Ovary (tissue), 9 donors: Measurements from ENCODE around the gene MGA. TPM values are rescaled to one million over a fixed set of nuclear protein-coding genes. Genes with fewer than 3 reads are reported as not detected.

Source experiments
- DNase-seq, 5 donors: peaks; one replicate each; pipeline ENCODE4 v3.0.0-alpha.2; 2019 to 2020
- H3K27ac ChIP-seq, 2 donors: fragments of 200-600 bp; one replicate each; pipeline versions ENCODE4 v1.5.1 to v1.8.0; 2019 to 2022
- H3K27me3 ChIP-seq: fragments of 200-600 bp; one replicate; pipeline ENCODE4 v1.8.0; 2022
- H3K36me3 ChIP-seq: fragments of 200-600 bp; sonication (generic); one replicate; pipeline ENCODE4 v1.5.1; 2019
- H3K4me1 ChIP-seq: one replicate; pipeline ENCODE4 v1.8.1; 2013; ENCODE audit warnings: mild to moderate bottlenecking, moderate library complexity; ENCODE audit not compliant: insufficient read depth
- H3K4me3 ChIP-seq: fragments of 200-600 bp; sonication (generic); one replicate; pipeline ENCODE4 v1.5.1; 2017
- H3K9me3 ChIP-seq, 2 donors: fragments of 200-600 bp in 1 of 2; sonication (generic) in 1 of 2; one replicate each; pipeline versions ENCODE4 v1.5.1 to v1.8.1; 2013 to 2019; ENCODE audit warnings: mild to moderate bottlenecking in 1 of 2, moderate library complexity in 1 of 2
- CTCF ChIP-seq, 3 donors: fragments of 450-650 bp in 2 of 3; fragments of 200-600 bp in 1 of 3; IDR thresholded peaks; one replicate each; pipeline versions ENCODE4 v1.5.1 to v1.8.0; 2016 to 2022; ENCODE audit warnings: antibody characterized with exemption in 3 of 3, mild to moderate bottlenecking in 1 of 3
- EP300 ChIP-seq: sonication (generic); formaldehyde crosslinking; IDR thresholded peaks from one replicate; pipeline ENCODE4 v1.6.1; 2017; ENCODE audit warnings: antibody characterized with exemption
- POLR2A ChIP-seq: fragments of 450-650 bp; IDR thresholded peaks from one replicate; pipeline ENCODE4 v1.6.1; 2017; ENCODE audit warnings: antibody characterized with exemption, mild to moderate bottlenecking, moderate library complexity
- WGBS, 3 donors: extraction: QIAGEN DNeasy Blood & Tissue Kit in 1 of 3; methylation state at CpG; one replicate each; pipeline versions ENCODE4 v1.1.5 to v1.1.7; 2013 to 2017; 5-methylcytosine and 5-hydroxymethylcytosine counted together
- intact Hi-C, 4 donors: fragments of 100-400 bp; cut with DNase I; formaldehyde crosslinking; loops; one replicate each; pipeline versions ENCODE4 v1.11.0 to v1.15.1; 2022 to 2023
- polyA plus RNA-seq, 2 donors: library from polyadenylated mRNA; stranded (reverse); fragments of 200-250 nt in 1 of 2; fragments of 350-450 nt in 1 of 2; fragmentation: Illumina TruSeq in 1 of 2; extraction: RNeasy Lipid Tissue Mini Kit (QIAGEN cat#74804) in 1 of 2; gene quantifications; one replicate each; pipeline ENCODE4 v1.2.3, GENCODE V29; 2013 to 2014
- total RNA-seq, 7 donors: library from RNA; depleted of rRNA in 2 of 7; stranded (reverse); fragments of >200 nt in 2 of 7; fragmentation: NEBNext Ultra II Directional in 3 of 7; extraction: Animal tissue kit (Norgen Biotek cat#: 25700) in 3 of 7; gene quantifications; one replicate each; pipeline versions ENCODE4 v1.1.0 to v1.2.4, GENCODE V29; 2016 to 2023
- donor health status: DM: no; HTN: no; CAD: no; lungs with moderate emphysema.
- donor health status: DM: no; HTN: no; CAD: no.
- donor health status: Bipolar disorder and iron deficiency.
- donor health status: DM: yes; HTN: yes; CAD: no.
- donor health status: DM: no; HTN: no; CAD: no.
- donor health status: DM: yes; HTN: yes; CAD: no.

MGA gene
- total and polyA plus RNA-seq, 9 donors, result 7.1 to 90.2 (median 60.9) TPM

- no peaks in the 10 kb centered on the region for H3K4me1 ChIP-seq
- no peak for DNase-seq
- TF ChIP-seq POLR2A, result no peak
- H3K27ac ChIP-seq, result no peak overlapping the region
- 93 to 96% (median 95%) methylated on average over 2 of the region's 2 CpGs for WGBS, 3 donors
- H3K27me3 ChIP-seq, result no peaks in the 10 kb centered on the region
- no peak overlapping the region for H3K4me3 ChIP-seq
- no peaks in the 10 kb centered on the region for H3K9me3 ChIP-seq
- intact Hi-C loops, result no loop called here
- H3K36me3 ChIP-seq, result no peaks in the 10 kb centered on the region
Observed at GRCh38 chr15:41756198-41756597, 96.0 kb downstream of the MGA start.

- TF ChIP-seq POLR2A, result no peak
- TF ChIP-seq CTCF (IDR thresholded peaks at IDR 0.05), result peak; percentile 19 to 74 (median 62)
- Histone ChIP-seq H3K36me3 (no peaks in the 10 kb centered on the region), H3K27me3 (no peaks in the 10 kb centered on the region), H3K4me1 (peaks cover 19% of the 10 kb centered on the region), H3K27ac (no peak overlapping the region), H3K9me3 (no peaks in the 10 kb centered on the region), H3K4me3 (no peak overlapping the region)
- 58 to 60% (median 58%) methylated on average over 8 of the region's 8 CpGs for WGBS, 3 donors
- intact Hi-C loops, result loop anchor here (2.0 to 10.0 kb wide), 3 partner anchors 38 to 142 kb away; no protein-coding TSS in a partner anchor
- peak in 3 of 5 donors; percentile 24 to 61 (median 38) for DNase-seq
Observed at GRCh38 chr15:41772720-41773331, 112.6 kb downstream of the MGA start.

GRCh38 chr15:41773332-41773728 is 113.1 kb downstream of the MGA start:
- intact Hi-C loops, result loop anchor here (2.0 to 10.0 kb wide), 3 partner anchors 37 to 141 kb away; no protein-coding TSS in a partner anchor
- TF ChIP-seq CTCF (IDR thresholded peaks at IDR 0.05) (no peak), EP300 (no peak), POLR2A (no peak)
- WGBS, 3 donors, result 18 to 24% (median 24%) methylated on average over 5 of the region's 5 CpGs

GRCh38 chr15:41773729-41774061 is 113.5 kb downstream of the MGA start:
- no peaks in the 10 kb centered on the region for H3K27me3 ChIP-seq
- no peaks in the 10 kb centered on the region for H3K9me3 ChIP-seq
- DNase-seq, result no peak
- no peaks in the 10 kb centered on the region for H3K36me3 ChIP-seq
- TF ChIP-seq EP300 (no peak), POLR2A (no peak), CTCF (IDR thresholded peaks at IDR 0.05) (no peak)
- H3K27ac ChIP-seq, result peak overlapping the region in 1 of 2 donors; percentile 80
- WGBS, 3 donors, result 1 to 2% (median 1%) methylated on average over 7 of the region's 7 CpGs
- H3K4me1 ChIP-seq, result peaks cover 19% of the 10 kb centered on the region
- intact Hi-C loops, result loop anchor here (2.0 to 10.0 kb wide), 3 partner anchors 37 to 141 kb away; no protein-coding TSS in a partner anchor
- H3K4me3 ChIP-seq, result peak overlapping the region; percentile 64

More at GRCh38 chr15:41773332-41773728, 113.1 kb downstream of the MGA start:
- H3K36me3 ChIP-seq, result no peaks in the 10 kb centered on the region
- H3K27ac ChIP-seq, result peak overlapping the region in 1 of 2 donors; percentile 80
- no peaks in the 10 kb centered on the region for H3K27me3 ChIP-seq
- no peaks in the 10 kb centered on the region for H3K9me3 ChIP-seq
- peaks cover 19% of the 10 kb centered on the region for H3K4me1 ChIP-seq
- H3K4me3 ChIP-seq, result peak overlapping the region; percentile 64
- DNase-seq, result no peak
